Left renal pelvis (tissue), 4 donors: ENCODE results near the gene LMOD3. TPM values are rescaled to one million over a fixed set of nuclear protein-coding genes. Genes with fewer than 3 reads are reported as not detected.

Experiments used
- DNase-seq, 4 donors: peaks; one replicate each; pipeline ENCODE4 v3.0.0-alpha.2; 2013; ENCODE audit warnings: low read depth in 4 of 4, low spot score in 3 of 4
- polyA plus RNA-seq, 4 donors: library from polyadenylated mRNA; unstranded; fragments of 120-200 nt; gene quantifications; one replicate each; pipeline ENCODE4 v1.2.1, GENCODE V29; 2013; ENCODE audit not compliant: insufficient read length in 4 of 4

Gene LMOD3
- polyA plus RNA-seq, 4 donors: 0.06 to 0.09 (median 0.07) TPM; not detected in 1

DNA sequence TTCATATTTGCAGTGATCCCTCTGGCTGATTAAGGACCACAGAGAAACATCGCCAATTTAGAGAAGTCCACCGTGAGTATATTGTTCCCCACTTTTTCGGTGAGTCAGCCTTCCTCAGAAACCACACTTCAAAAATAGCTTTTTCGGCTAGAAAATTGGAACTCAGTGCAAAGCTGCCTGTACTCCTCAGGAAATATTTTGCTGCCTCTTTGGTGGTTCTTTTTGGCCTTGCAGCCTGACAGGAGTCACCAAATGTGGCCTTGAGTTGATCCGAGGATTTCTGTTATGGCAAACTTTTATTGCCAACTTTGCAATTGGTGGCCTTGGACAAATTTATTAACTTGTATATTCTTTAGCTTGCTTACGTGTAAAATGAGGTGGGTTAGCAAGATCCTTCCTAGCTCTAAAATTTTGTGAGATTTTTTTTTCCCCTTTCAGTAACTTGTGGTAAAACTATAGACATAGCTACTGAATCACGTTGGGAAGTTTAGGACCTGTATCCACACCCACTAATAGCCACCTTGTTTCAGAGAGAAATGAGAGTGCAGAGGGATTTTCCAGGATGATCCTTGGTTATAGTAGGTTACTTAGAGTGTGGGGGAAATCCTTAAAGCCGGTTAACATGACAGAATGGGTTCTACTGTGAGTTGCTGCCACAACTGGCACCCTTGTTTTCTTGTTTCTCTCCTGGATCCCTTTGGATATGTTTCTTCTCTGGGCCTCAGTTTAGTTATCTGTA lies 27.8 kb downstream of the LMOD3 start:
- DNase-seq: no peak

DNA sequence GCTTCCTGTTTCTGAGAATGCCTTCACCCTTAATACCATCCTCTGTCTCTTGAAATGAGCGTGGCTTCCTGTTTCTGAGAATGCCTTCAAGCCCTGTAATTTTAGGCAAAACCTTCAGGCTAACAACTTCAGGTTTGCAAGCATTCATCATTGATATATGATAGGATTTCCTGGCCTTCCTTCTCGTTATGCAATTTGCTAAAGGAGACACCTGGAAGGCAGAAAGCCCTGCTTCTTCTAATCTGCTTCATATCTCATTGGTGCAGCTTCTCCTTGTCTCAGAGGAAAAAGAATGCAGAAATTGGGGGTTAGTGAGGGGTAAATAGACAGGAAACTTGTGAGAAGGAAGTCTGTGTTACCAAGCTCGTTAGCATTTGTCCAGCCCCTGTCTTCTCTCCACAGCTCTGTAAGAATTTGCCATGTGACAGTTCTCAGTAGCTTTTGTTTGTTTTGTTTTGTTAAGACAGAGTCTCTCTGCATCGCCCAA lies 30.3 kb downstream of the LMOD3 start:
- no peak for DNase-seq

DNA sequence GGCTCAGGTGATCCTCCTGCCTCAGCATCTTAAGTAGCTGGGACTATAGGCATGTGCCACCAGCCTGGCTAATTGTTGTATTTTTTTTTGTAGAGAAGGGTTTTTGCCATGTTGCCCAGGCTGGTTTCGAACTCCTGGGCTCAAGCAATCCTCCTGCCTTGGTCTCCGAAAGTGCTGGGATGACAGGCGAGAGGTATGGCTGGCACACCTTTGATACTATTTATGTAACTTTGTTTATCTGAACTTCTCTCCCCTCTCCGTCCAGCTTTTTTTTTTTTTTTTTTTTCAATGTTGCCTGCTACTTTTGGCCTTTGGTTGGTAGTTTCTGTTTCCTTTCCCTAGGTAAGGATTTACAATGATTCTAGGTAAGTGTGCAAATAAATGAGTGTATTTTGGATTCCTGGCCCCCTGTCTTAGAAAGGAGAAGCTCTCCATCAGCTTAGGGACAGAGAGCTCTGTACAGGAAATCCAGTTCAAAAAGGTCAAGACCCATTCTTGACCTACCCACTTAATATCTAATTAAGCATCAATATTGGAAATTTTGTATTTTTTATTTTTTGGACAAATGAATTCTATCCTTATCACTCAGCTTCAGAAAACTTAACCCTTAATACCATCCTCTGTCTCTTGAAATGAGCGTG lies 30.9 kb downstream of the LMOD3 start:
- no peak for DNase-seq

DNA sequence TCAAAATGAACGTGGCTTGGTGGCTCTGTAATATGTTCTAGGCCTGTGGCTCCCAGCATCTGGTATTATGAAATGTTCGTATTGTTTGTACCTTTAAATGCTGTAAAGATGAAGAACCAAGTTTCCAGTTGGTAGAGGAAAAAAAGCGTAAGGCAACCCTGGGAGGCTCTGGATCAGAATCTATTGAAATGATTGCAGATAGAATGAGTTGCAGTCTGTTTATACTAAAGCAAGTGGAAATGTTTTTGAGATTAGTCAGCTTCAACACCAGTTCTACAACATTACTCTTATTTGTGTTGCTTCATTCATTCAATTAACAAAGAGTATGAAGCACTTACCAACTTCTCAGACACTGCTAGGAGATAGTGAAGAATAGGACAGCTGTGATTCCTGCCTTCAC lies 32.4 kb downstream of the LMOD3 start:
- no peak for DNase-seq

DNA sequence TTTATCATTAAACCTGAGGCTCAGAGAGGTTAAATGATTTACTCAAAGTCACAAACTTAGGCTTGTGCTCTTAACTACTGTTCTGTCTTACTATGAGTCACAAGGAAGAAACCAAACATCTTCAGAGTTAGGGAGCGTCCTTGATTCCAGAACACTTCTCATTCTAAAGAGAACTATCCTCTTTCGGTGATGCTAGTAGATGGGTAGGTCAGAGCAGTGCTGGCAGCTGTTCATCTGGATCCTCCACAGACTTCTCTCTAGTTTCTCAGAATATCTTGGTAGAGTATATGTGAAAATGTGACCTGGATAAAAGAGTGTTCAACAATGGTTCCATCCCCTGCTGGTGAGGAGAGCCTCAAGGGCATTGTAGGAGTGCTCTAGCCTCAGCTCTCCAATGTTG lies 34.3 kb downstream of the LMOD3 start:
- no peak for DNase-seq

DNA sequence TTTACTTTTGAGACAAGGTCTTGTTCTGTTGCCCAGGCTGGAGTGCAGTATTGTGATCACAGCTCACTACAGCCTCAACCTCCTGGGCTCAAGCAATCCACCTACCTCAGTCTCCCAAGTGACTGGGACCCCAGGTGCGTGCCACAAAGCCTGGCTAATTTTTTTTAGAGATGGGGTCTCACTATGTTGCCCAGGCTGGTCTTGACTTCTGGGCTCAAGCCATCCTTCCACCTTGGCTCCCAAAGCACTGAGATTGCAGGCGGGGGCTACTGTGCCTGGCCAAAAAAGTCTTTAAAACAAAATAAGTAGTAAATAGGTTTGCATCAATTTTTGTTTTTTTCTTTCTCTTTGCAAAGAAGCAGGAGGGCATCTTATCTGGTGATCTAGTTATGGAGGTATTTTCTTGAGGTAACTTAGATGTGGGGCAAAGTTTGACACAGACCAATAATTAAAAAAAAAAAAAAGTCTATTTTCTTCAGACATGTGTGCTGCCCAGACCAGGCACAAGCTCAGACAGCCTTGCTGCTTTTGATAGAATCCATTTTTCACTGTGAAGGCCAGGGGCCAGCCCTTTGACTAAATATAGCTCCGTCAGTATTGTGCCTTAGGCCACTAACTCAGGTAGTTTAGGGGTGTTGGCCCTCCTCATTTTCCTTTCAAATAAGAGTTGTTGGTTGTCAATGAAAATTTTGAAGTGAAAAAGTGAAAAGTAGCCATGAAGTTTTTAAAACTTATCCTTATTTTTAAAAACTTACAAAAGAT lies 35.2 kb downstream of the LMOD3 start:
- no peak for DNase-seq

DNA sequence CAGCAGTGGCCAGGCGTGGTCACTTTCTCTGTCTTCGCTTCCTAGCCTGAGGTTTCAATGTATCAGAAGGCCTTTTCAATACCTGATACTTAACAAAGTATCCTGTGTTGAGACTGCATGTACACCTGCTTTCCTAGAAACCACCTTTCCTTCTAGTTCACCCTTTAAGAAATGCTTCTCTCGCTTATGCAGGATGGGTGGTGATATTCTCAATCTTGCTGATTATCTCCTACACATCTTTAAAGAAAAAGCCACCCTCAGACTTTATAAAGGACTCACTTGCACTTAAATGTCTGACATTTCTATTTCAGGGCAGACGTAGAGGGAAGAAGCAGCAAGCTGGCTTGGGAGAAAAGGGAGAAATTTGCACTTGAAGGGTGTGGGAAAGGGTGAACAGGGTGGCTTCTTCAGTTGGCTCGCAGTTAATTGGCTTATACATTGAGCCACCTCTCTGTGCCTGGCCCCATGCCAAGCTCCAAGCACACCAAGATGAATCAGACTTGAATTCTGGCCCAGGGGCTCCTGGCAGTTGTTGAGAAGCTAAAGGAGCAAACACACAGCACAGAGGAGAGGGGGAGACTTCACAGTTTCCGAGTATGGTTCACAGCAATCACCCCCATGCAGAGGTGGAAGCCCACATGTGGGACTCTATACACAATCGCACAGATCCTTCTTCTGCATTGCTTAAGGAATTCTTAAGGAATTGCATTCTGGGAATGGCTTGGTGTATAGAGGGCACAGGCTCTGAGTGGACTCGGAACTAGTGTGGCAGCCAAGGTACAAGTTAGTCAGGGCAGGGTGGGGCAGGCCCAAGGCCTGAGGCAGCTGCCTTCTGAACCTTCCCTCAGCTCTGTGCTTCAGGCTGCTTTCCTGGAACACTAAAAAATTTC lies 36.3 kb downstream of the LMOD3 start:
- no peak for DNase-seq

DNA sequence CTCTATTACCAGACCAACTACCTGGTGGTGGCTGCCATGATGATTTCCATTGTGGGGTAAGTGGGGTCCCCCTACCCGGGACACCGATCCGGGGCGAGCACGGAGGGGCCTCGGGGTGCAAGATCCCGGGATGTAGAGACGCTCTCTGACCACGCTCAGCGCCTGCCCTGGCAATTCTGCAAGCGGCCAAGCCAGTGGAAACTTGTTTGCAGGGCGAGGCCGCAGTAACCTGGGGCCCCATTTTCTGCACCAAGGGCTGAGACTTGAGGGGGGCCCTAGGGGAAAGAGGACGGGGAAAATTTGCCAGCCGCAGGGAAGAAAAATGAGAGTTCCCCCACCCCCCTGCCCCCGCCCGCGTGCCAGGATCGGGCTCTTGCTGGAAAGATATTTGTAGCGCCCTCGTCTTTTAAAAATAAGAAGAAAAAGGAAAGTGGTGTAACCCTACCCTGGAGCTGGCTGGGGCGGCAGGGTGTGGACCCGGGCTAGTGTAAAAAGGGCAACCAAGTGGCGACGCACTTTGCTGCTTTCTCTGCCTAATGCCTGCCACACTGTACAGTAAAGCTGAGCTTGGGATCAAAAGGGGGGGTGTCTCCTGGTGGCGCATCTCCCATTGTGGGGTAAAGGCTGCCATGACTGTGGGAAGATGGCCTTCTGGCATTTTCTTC lies 37.1 kb downstream of the LMOD3 start:
- DNase-seq: no peak

DNA sequence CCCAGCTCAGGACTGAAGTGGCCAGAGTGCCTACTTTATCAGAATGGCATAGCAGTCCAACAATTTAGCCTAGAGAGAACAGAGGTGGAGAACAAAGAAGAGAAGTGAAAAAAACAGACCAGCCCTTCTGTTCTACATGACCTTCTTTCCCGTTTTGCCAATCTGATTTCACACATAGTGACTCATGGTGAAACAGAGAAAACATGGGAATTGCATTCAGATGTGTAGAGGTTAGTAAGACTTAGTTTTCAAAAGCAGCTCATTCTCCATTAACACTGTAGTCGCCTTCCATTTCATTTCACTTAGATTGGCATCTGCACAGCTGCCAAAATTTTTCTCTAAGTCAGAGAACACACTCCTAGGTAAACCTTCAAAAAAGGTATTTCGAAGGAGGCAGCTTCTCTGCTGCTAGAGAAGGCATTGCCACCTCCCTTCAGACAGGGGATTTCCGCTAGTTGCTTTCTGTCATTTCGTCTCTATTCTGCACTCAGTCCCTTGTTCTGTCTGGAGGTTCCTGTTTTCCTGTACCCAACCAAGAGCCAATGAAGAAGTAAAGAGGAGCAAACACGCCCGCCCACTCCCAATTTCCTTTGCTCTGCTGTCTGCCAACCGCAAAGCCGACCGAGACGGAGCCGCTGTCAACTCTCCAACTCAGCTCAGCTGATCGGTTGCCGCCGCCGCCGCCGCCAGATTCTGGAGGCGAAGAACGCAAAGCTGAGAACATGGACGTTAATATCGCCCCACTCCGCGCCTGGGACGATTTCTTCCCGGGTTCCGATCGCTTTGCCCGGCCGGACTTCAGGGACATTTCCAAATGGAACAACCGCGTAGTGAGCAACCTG lies 37.8 kb downstream of the LMOD3 start, which contains the start of gene ARL6IP5:
Gene ARL6IP5, plus strand, starts transcription at position 612 of the 842 bp plus-strand sequence. Its CDS starts 111 bp downstream, at position 723.
- peak; percentile 61 to 76 (median 69) for DNase-seq

DNA sequence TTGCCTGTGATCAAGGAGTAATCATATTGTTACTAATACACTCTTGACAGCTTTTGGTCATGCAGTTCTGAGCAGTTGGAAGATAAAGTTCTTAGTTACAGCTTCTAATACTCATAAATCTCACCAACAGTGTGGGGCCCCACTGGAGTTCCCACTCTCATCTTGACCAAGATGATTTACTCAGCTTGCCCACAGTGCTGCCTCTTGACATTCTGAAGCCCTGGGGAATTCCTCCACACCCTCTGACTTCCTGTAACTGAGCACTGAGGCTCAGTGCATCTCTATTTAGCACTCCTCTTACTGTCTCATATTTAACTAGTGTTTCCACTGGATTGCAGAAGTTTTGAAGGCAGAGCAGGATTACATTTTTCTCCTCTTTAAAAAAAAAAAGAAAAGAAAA lies 39.6 kb downstream of the LMOD3 start:
- DNase-seq: no peak

DNA sequence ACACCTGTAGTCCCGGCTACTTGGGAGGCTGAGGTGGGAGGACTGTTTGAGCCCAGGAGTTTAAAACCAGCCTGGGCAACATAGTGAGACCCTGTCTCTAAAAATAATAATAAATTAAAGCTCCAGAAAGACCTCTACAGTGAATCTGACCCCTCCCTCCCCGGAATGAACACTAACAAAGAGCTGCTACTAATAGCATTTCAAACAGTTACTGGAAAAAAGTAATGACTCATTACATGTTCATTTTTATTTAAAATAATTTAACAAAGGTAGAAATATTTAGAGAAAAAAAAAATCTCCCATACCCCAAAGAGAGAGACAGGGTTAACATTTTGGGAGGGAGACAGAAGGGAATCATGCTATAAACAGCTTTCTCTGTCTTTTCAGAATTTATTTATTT lies 40.0 kb downstream of the LMOD3 start:
- no peak for DNase-seq

DNA sequence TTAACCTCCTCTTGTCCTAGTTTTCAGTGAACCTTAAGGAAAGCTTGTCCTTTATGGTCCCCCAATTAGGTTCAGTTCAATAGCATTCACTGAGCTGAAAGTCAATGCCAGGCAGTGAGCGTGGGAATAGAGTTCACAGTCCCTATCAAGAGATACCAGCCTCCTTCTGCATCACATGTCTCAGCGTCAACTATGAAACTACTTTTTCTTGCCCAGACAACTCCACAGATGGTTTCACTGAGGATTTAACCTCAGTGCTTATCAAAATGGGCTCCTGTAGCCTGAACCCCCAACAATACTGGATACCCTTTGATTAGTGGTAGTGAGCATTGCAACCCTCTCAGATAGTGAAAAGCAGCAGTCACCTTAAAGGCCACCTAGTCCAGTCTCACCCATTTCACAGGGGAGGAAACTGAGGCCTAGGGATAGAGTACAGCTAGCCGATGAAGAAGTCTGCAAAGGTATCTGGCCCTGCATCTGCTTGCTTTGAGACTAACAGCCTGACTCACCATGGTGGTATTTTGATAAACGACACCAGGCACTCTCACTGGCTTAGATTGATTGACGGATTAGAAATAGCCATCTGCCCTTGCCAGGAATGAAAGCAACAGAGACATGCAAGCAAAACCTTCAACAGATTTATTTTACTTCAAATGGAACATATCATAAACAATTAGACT lies 40.7 kb downstream of the LMOD3 start:
- no peak for DNase-seq

DNA sequence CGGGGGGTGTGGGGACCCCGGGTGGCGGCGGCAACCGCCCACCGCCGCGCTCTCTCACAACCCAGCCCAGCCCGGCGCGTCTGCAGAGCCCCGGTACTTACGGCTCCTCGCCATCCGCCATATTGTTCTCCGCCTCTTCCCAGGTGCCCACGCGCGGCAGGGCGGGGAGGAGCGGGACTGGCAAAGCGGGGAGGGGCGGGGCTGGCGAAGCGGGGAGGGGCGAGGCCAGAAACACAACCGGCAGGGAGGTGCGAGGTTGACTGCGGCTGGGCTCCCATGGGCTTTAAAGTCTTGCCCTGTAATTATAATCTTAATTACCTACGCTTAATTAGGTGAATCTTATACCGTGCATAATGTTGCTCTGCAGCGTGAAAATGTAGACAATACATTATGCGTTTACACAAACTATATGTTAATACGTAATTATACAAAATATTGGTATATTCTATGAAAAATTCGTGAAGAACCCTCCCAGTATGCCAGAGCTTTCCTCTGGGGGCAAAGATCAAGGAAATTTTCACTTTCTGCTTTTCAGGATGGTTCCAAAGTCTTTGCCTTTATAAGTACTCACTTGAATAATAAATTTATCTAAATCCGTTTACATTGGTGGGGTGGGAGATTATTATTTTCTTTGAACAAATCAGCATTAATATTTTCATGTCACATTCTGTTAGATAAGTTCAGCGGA lies 42.0 kb downstream of the LMOD3 start, which contains the start of gene UBA3:
Gene UBA3, minus strand, starts transcription at position 133 of the 688 bp plus-strand sequence. Its CDS starts 12 bp downstream, at position 121.
- DNase-seq: peak in 3 of 4 donors; percentile 70 to 74 (median 72)

DNA sequence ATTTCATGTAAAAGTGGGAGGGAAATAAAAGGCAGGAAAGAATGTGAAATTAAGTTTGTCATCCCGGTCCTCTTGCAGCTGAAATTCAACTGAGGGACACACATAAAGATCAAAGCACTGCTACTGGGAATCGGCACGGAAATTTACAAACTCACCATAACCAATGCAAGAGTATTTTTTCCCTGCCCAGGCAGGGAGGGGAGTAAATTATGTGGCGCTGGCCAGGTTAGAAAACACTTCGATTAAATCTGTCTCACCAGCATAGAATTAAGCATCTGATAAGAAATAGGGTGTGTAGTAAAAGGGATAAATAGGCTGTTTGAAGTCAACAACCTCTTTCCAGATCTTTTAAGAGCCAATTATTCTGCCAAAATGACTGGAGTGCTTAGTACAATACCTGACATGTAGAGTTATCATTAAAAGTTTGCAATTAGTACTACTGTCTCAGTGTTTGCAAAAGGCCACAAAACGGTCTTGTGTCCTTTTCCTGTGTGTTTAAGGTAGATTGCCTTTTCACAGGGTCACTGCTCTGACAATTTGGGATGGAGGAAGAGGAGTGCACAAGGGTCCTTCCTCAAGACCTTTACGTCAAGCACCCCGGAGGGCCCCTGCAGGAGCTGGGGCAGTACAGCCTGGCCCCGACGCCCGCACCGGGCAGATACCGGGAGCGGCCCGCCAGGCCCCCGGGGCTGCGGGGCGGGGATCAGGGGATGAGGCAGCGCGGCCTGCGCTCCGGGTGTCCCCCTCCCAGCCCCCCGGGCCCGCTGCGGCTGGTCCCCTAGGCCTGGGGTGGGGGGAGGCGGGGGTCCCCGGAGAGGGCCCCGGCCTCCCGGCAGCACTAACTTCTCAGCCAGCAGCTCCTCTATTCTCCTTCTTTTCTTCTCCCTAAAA lies 42.9 kb downstream of the LMOD3 start:
- no peak for DNase-seq

DNA sequence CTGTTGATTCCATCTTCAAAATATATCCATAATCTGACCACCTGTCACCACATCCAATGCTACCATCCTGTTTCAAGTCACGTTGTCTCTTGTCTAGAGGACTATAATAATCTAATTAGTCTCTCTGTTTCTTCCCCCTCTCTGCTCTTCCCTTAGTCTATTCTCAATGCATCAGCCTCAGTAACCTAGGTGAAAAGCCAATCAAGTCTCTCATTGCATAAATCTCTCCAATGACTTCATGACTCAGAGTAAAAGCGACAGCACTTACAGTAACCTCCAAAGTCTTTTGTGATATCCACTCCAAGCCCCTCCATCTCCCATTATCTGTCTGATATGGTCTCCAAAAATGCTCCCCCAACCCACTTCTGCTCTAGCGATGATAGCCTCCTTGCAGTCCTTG lies 49.5 kb downstream of the LMOD3 start:
- DNase-seq: no peak

DNA sequence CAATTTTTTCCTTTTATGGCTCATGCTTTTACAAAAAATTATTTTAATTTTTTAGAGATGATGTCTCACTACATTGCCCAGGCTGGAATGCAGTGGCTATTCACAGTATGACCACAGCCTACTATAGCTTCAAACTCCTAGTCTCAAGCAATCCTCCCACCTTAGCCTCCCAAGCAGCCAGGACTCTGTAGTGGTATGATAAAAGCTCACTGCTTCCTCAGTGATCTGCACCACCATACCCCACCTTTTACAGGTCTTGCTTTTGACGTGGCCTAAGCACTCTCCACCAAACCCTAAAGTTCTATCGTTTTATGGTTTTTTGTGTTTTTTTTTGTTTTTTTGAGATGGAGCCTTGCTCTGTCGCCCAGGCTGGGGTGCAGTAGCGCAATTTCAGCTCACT lies 56.3 kb downstream of the LMOD3 start:
- DNase-seq: no peak
